CD4-positive, CD25-positive, alpha-beta regulatory T cell (primary cell): ENCODE results near the gene UNC45A. TPM values are rescaled to one million over a fixed set of nuclear protein-coding genes. Genes with fewer than 3 reads are reported as not detected.

Source experiments
- ATAC-seq, 2 donors: fragments of 150-1000 bp; cut with Tn5 transposase; one replicate each; pipeline ENCODE4 v1.10.0; 2021; ENCODE audit warnings: low read depth in 2 of 2, moderate number of reproducible peaks in 2 of 2, moderate library complexity in 1 of 2
- DNase-seq, 3 donors: peaks; one replicate each; pipeline versions ENCODE4 v3.0.0 to v3.0.0-alpha.2; 2012 to 2022; ENCODE audit warnings: mixed read lengths in 1 of 3
- H3K27ac ChIP-seq: one replicate; pipeline ENCODE4 v1.7.0; 2013; ENCODE audit warnings: mild to moderate bottlenecking, low read length; ENCODE audit not compliant: insufficient read depth, poor library complexity, severe bottlenecking
- H3K27me3 ChIP-seq: one replicate; pipeline ENCODE4 v1.7.0; 2013; ENCODE audit warnings: low read length; ENCODE audit not compliant: control insufficient read depth, insufficient read depth
- H3K36me3 ChIP-seq: one replicate; pipeline ENCODE4 v1.7.0; 2013; ENCODE audit warnings: mild to moderate bottlenecking, low read length, moderate library complexity; ENCODE audit not compliant: control insufficient read depth, insufficient read depth
- H3K4me1 ChIP-seq: 2 replicates; pipeline ENCODE4 v1.7.0; 2013; ENCODE audit warnings: mild to moderate bottlenecking, low read length; ENCODE audit not compliant: insufficient read depth, control insufficient read depth, poor library complexity, severe bottlenecking
- H3K4me3 ChIP-seq: one replicate; pipeline ENCODE4 v1.7.0; 2013; ENCODE audit warnings: low read depth, mild to moderate bottlenecking, low read length, moderate library complexity
- H3K9me3 ChIP-seq, 2 experiments: 1 replicate in 1 of 2; 2 replicates in 1 of 2; pipeline ENCODE4 v1.7.0; 2013; ENCODE audit warnings: low read length in 2 of 2, mild to moderate bottlenecking in 1 of 2, moderate library complexity in 1 of 2; ENCODE audit not compliant: control insufficient read depth in 2 of 2
- H3K27ac Mint-ChIP-seq, 3 donors: one replicate each; pipeline ENCODE4 v1.8.0; 2020 to 2022; ENCODE audit warnings: mild to moderate bottlenecking in 3 of 3, mixed read lengths in 3 of 3, moderate library complexity in 2 of 3
- H3K27me3 Mint-ChIP-seq: one replicate; pipeline ENCODE4 v1.8.0; 2022; ENCODE audit warnings: mild to moderate bottlenecking, mixed read lengths
- H3K36me3 Mint-ChIP-seq: one replicate; pipeline ENCODE4 v1.8.0; 2020; ENCODE audit warnings: mixed read lengths
- H3K4me1 Mint-ChIP-seq, 4 donors: one replicate each; pipeline ENCODE4 v1.8.0; 2020 to 2022; ENCODE audit warnings: mixed read lengths in 4 of 4, mild to moderate bottlenecking in 1 of 4
- H3K4me3 Mint-ChIP-seq, 4 donors: one replicate each; pipeline ENCODE4 v1.8.0; 2020 to 2022; ENCODE audit warnings: mild to moderate bottlenecking in 4 of 4, mixed read lengths in 4 of 4, moderate library complexity in 3 of 4
- H3K9me3 Mint-ChIP-seq, 7 donors: one replicate each; pipeline ENCODE4 v1.8.0; 2020 to 2022; ENCODE audit warnings: mixed read lengths in 7 of 7, mild to moderate bottlenecking in 3 of 7, moderate library complexity in 2 of 7
- polyA plus RNA-seq, 4 donors: library from polyadenylated mRNA; unstranded; fragments of 300-500 nt; fragmentation: Illumina TruSeq; gene quantifications; one replicate each; pipeline ENCODE4 v1.2.3, GENCODE V29; 2021
- total RNA-seq: library from RNA; stranded (reverse); gene quantifications from one replicate; pipeline ENCODE4 v1.2.3, GENCODE V29; 2022

The UNC45A gene
- total and polyA plus RNA-seq, 5 donors from 2014 or later, result 45.4 to 65.9 (median 56.6) TPM

- Histone ChIP-seq H3K4me1 (no peaks in the 10 kb centered on the region), H3K9me3 (no peaks in the 10 kb centered on the region), H3K4me3 (no peak overlapping the region), H3K27me3 (no peaks in the 10 kb centered on the region), H3K36me3 (peaks cover 77% of the 10 kb centered on the region), H3K27ac (no peak overlapping the region)
- Mint-ChIP-seq H3K9me3 (no peaks in the 10 kb centered on the region), H3K4me3 (no peak overlapping the region), H3K27me3 (no peaks in the 10 kb centered on the region), H3K27ac (no peak overlapping the region), H3K4me1 (no peaks in the 10 kb centered on the region), H3K36me3 (peaks cover 20% of the 10 kb centered on the region)
- ATAC-seq, result no peak
- DNase-seq, result no peak
Observed at GRCh38 chr15:90946941-90947576, 12.0 kb downstream of the UNC45A start.

- H3K9me3 Mint-ChIP-seq, result peaks cover 0 to 1% (median 0%) of the 10 kb centered on the region in 7 donors
- H3K27me3 ChIP-seq, result no peaks in the 10 kb centered on the region
- no peak for DNase-seq
- H3K9me3 ChIP-seq, result no peaks in the 10 kb centered on the region
- peaks cover 25% of the 10 kb centered on the region for H3K36me3 Mint-ChIP-seq
- H3K27ac ChIP-seq, result no peak overlapping the region
- no peak overlapping the region for H3K4me3 Mint-ChIP-seq
- H3K4me3 ChIP-seq, result no peak overlapping the region
- no peaks in the 10 kb centered on the region for H3K4me1 ChIP-seq
- no peaks in the 10 kb centered on the region for H3K27me3 Mint-ChIP-seq
- H3K27ac Mint-ChIP-seq, result peak overlapping the region in 1 of 3 donors; percentile 35
- H3K36me3 ChIP-seq, result peaks cover 72% of the 10 kb centered on the region
- ATAC-seq, result no peak
- H3K4me1 Mint-ChIP-seq, result no peaks in the 10 kb centered on the region
Observed at GRCh38 chr15:90947577-90948357, 12.7 kb downstream of the UNC45A start.

GRCh38 chr15:90948506-90948905 is 13.4 kb downstream of the UNC45A start:
- Histone ChIP-seq H3K9me3 (no peaks in the 10 kb centered on the region), H3K4me1 (no peaks in the 10 kb centered on the region), H3K27me3 (no peaks in the 10 kb centered on the region), H3K4me3 (no peak overlapping the region), H3K27ac (no peak overlapping the region), H3K36me3 (peaks cover 65% of the 10 kb centered on the region)
- H3K4me1 Mint-ChIP-seq, result no peaks in the 10 kb centered on the region
- H3K4me3 Mint-ChIP-seq, result no peak overlapping the region
- DNase-seq (no peak), ATAC-seq (no peak)
- no peaks in the 10 kb centered on the region for H3K27me3 Mint-ChIP-seq
- H3K36me3 Mint-ChIP-seq, result peaks cover 22% of the 10 kb centered on the region
- no peak overlapping the region for H3K27ac Mint-ChIP-seq
- peaks cover 0 to 1% (median 0%) of the 10 kb centered on the region in 7 donors for H3K9me3 Mint-ChIP-seq

- Mint-ChIP-seq H3K4me1 (peaks cover 0 to 8% (median 3%) of the 10 kb centered on the region in 4 donors), H3K4me3 (no peak overlapping the region), H3K36me3 (peaks cover 17% of the 10 kb centered on the region), H3K27ac (peak overlapping the region in 1 of 3 donors; percentile 14), H3K9me3 (peaks cover 0 to 1% (median 0%) of the 10 kb centered on the region in 7 donors), H3K27me3 (no peaks in the 10 kb centered on the region)
- Histone ChIP-seq H3K36me3 (peaks cover 51% of the 10 kb centered on the region), H3K27me3 (no peaks in the 10 kb centered on the region), H3K9me3 (no peaks in the 10 kb centered on the region), H3K27ac (no peak overlapping the region), H3K4me3 (no peak overlapping the region), H3K4me1 (peaks cover 5% of the 10 kb centered on the region)
- ATAC-seq (no peak), DNase-seq (no peak)
Observed at GRCh38 chr15:90949979-90950675, 15.0 kb downstream of the UNC45A start.

- Histone ChIP-seq H3K9me3 (no peaks in the 10 kb centered on the region), H3K27me3 (no peaks in the 10 kb centered on the region), H3K27ac (no peak overlapping the region), H3K4me1 (peaks cover 10% of the 10 kb centered on the region), H3K4me3 (no peak overlapping the region), H3K36me3 (peaks cover 49% of the 10 kb centered on the region)
- DNase-seq, result no peak
- peaks cover 0 to 11% (median 3%) of the 10 kb centered on the region in 4 donors for H3K4me1 Mint-ChIP-seq
- no peak for ATAC-seq
- peaks cover 17% of the 10 kb centered on the region for H3K36me3 Mint-ChIP-seq
- H3K27me3 Mint-ChIP-seq, result no peaks in the 10 kb centered on the region
- H3K9me3 Mint-ChIP-seq, result peaks cover 0 to 1% (median 0%) of the 10 kb centered on the region in 7 donors
- H3K4me3 Mint-ChIP-seq, result no peak overlapping the region
- no peak overlapping the region for H3K27ac Mint-ChIP-seq
Observed at GRCh38 chr15:90950676-90951075, 15.6 kb downstream of the UNC45A start.

- no peak for ATAC-seq
- no peaks in the 10 kb centered on the region for H3K9me3 ChIP-seq
- H3K36me3 Mint-ChIP-seq, result peaks cover 14% of the 10 kb centered on the region
- H3K27me3 ChIP-seq, result no peaks in the 10 kb centered on the region
- H3K9me3 Mint-ChIP-seq, result peaks cover 0 to 1% (median 0%) of the 10 kb centered on the region in 7 donors
- DNase-seq, result no peak
- H3K27me3 Mint-ChIP-seq, result no peaks in the 10 kb centered on the region
- H3K27ac ChIP-seq, result no peak overlapping the region
- peak overlapping the region in 2 of 4 donors; percentile 39 to 92 for H3K4me3 Mint-ChIP-seq
- H3K4me1 Mint-ChIP-seq, result peaks cover 0 to 21% (median 7%) of the 10 kb centered on the region in 4 donors
- H3K36me3 ChIP-seq, result peaks cover 32% of the 10 kb centered on the region
- no peak overlapping the region for H3K4me3 ChIP-seq
- H3K4me1 ChIP-seq, result peaks cover 24% of the 10 kb centered on the region
- H3K27ac Mint-ChIP-seq, result peak overlapping the region in 2 of 3 donors; percentile 59 to 93
Observed at GRCh38 chr15:90952901-90953677, 18.0 kb downstream of the UNC45A start.
